Stimulated activated memory B cell treated with anti-CD40 and anti-IgM and Interleukin-4, amounts not matched to agents 10 μg/mL and 1 μg/mL and 100 μg/mL, for 72 hours (primary cell): Measurements from ENCODE around the gene OR6B2.

Source experiments
- ATAC-seq: fragments of 150-1000 bp; cut with Tn5 transposase; 2 replicates; pipeline ENCODE4 v1.10.0; 2021
- H3K27ac Mint-ChIP-seq: one replicate; pipeline ENCODE4 v1.8.0; 2022; ENCODE audit warnings: mild to moderate bottlenecking, mixed read lengths
- H3K27me3 Mint-ChIP-seq: one replicate; pipeline ENCODE4 v1.8.0; 2022; ENCODE audit warnings: mixed read lengths
- H3K36me3 Mint-ChIP-seq: one replicate; pipeline ENCODE4 v1.8.0; 2022; ENCODE audit warnings: mixed read lengths
- H3K4me1 Mint-ChIP-seq: one replicate; pipeline ENCODE4 v1.8.0; 2022; ENCODE audit warnings: mixed read lengths
- H3K4me3 Mint-ChIP-seq: one replicate; pipeline ENCODE4 v1.8.0; 2022; ENCODE audit warnings: mild to moderate bottlenecking, moderate library complexity, mixed read lengths
- H3K9me3 Mint-ChIP-seq: one replicate; pipeline ENCODE4 v1.8.0; 2022; ENCODE audit warnings: mixed read lengths

The OR6B2 gene

GRCh38 chr2:240013343-240013742, 16.9 kb downstream of the OR6B2 start:
- H3K27me3 Mint-ChIP-seq: no peaks in the 10 kb centered on the region
- no peak for ATAC-seq
- peaks cover 67% of the 10 kb centered on the region for H3K36me3 Mint-ChIP-seq
- H3K27ac Mint-ChIP-seq: no peak overlapping the region
- H3K4me1 Mint-ChIP-seq: no peaks in the 10 kb centered on the region
- H3K9me3 Mint-ChIP-seq: no peaks in the 10 kb centered on the region
- H3K4me3 Mint-ChIP-seq: no peak overlapping the region

GRCh38 chr2:240002983-240003382, 27.2 kb downstream of the OR6B2 start:
- H3K27me3 Mint-ChIP-seq: no peaks in the 10 kb centered on the region
- no peak for ATAC-seq
- H3K9me3 Mint-ChIP-seq: no peaks in the 10 kb centered on the region
- no peaks in the 10 kb centered on the region for H3K4me1 Mint-ChIP-seq
- H3K36me3 Mint-ChIP-seq: peaks cover 80% of the 10 kb centered on the region
- H3K27ac Mint-ChIP-seq: no peak overlapping the region
- no peak overlapping the region for H3K4me3 Mint-ChIP-seq

- H3K36me3 Mint-ChIP-seq: peaks cover 76% of the 10 kb centered on the region
- no peak overlapping the region for H3K27ac Mint-ChIP-seq
- no peak for ATAC-seq
- H3K27me3 Mint-ChIP-seq: no peaks in the 10 kb centered on the region
- no peak overlapping the region for H3K4me3 Mint-ChIP-seq
- no peaks in the 10 kb centered on the region for H3K9me3 Mint-ChIP-seq
- H3K4me1 Mint-ChIP-seq: no peaks in the 10 kb centered on the region
These were observed 29.6 kb downstream of the OR6B2 start for GRCh38 chr2:240000671-240001070.

GRCh38 chr2:239997686-239998409, 32.4 kb downstream of the OR6B2 start:
- Mint-ChIP-seq H3K4me3 (no peak overlapping the region), H3K27me3 (no peaks in the 10 kb centered on the region), H3K9me3 (no peaks in the 10 kb centered on the region), H3K36me3 (peaks cover 79% of the 10 kb centered on the region), H3K27ac (no peak overlapping the region), H3K4me1 (no peaks in the 10 kb centered on the region)
- ATAC-seq: no peak

- H3K9me3 Mint-ChIP-seq: no peaks in the 10 kb centered on the region
- H3K27ac Mint-ChIP-seq: no peak overlapping the region
- no peaks in the 10 kb centered on the region for H3K4me1 Mint-ChIP-seq
- H3K27me3 Mint-ChIP-seq: no peaks in the 10 kb centered on the region
- H3K36me3 Mint-ChIP-seq: peaks cover 75% of the 10 kb centered on the region
- no peak for ATAC-seq
- H3K4me3 Mint-ChIP-seq: no peak overlapping the region
These were observed 36.1 kb downstream of the OR6B2 start for GRCh38 chr2:239994086-239994485.

GRCh38 chr2:239993291-239993690, 36.9 kb downstream of the OR6B2 start:
- no peaks in the 10 kb centered on the region for H3K27me3 Mint-ChIP-seq
- H3K4me1 Mint-ChIP-seq: peaks cover 4% of the 10 kb centered on the region
- H3K4me3 Mint-ChIP-seq: no peak overlapping the region
- H3K27ac Mint-ChIP-seq: no peak overlapping the region
- ATAC-seq: no peak
- H3K9me3 Mint-ChIP-seq: no peaks in the 10 kb centered on the region
- H3K36me3 Mint-ChIP-seq: peaks cover 75% of the 10 kb centered on the region

- Mint-ChIP-seq H3K27me3 (no peaks in the 10 kb centered on the region), H3K4me3 (no peak overlapping the region), H3K4me1 (peaks cover 4% of the 10 kb centered on the region), H3K36me3 (peaks cover 82% of the 10 kb centered on the region), H3K9me3 (no peaks in the 10 kb centered on the region), H3K27ac (no peak overlapping the region)
- no peak for ATAC-seq
These were observed 38.4 kb downstream of the OR6B2 start for GRCh38 chr2:239991689-239992314.

GRCh38 chr2:239990966-239991365, 39.3 kb downstream of the OR6B2 start:
- H3K9me3 Mint-ChIP-seq: no peaks in the 10 kb centered on the region
- no peaks in the 10 kb centered on the region for H3K27me3 Mint-ChIP-seq
- peaks cover 81% of the 10 kb centered on the region for H3K36me3 Mint-ChIP-seq
- H3K4me1 Mint-ChIP-seq: peaks cover 4% of the 10 kb centered on the region
- H3K27ac Mint-ChIP-seq: no peak overlapping the region
- H3K4me3 Mint-ChIP-seq: no peak overlapping the region
- ATAC-seq: no peak

- Mint-ChIP-seq H3K36me3 (peaks cover 80% of the 10 kb centered on the region), H3K27ac (no peak overlapping the region)
These were observed 44.9 kb downstream of the OR6B2 start for GRCh38 chr2:239985356-239985755.

GRCh38 chr2:239984421-239985194, 45.6 kb downstream of the OR6B2 start:
- Mint-ChIP-seq H3K4me1 (peaks cover 13% of the 10 kb centered on the region), H3K36me3 (peaks cover 80% of the 10 kb centered on the region), H3K27ac (no peak overlapping the region), H3K27me3 (no peaks in the 10 kb centered on the region), H3K9me3 (peaks cover 4% of the 10 kb centered on the region), H3K4me3 (no peak overlapping the region)
- ATAC-seq: no peak

More at GRCh38 chr2:239985356-239985755, 44.9 kb downstream of the OR6B2 start:
- Mint-ChIP-seq H3K27me3 (no peaks in the 10 kb centered on the region), H3K4me3 (no peak overlapping the region), H3K9me3 (peaks cover 4% of the 10 kb centered on the region), H3K4me1 (peaks cover 13% of the 10 kb centered on the region)
- ATAC-seq: no peak

- peaks cover 9% of the 10 kb centered on the region for H3K4me1 Mint-ChIP-seq
- H3K36me3 Mint-ChIP-seq: peaks cover 76% of the 10 kb centered on the region
- peaks cover 4% of the 10 kb centered on the region for H3K9me3 Mint-ChIP-seq
- ATAC-seq: no peak
- no peak overlapping the region for H3K4me3 Mint-ChIP-seq
- no peak overlapping the region for H3K27ac Mint-ChIP-seq
- H3K27me3 Mint-ChIP-seq: no peaks in the 10 kb centered on the region
These were observed 47.0 kb downstream of the OR6B2 start for GRCh38 chr2:239983004-239983778.
